HepG2 (cell line): ENCODE data around the gene HLCS. TPM values are rescaled to one million over a fixed set of nuclear protein-coding genes. Genes with fewer than 3 reads are reported as not detected.

Experiments used
- GTF2F1 ChIP-seq: fragments of 150-350 bp; IDR thresholded peaks from 2 replicates; pipeline ENCODE4 v1.6.1; 2014; ENCODE audit warnings: low read length
- KMT2A ChIP-seq: sonication (generic); formaldehyde crosslinking; IDR thresholded peaks from 2 replicates; pipeline ENCODE4 v1.4.0; 2020; ENCODE audit warnings: missing genetic modification reagents
- MED1 ChIP-seq: sonication (generic); formaldehyde crosslinking; IDR thresholded peaks from 2 replicates; pipeline ENCODE4 v1.4.0; 2020; ENCODE audit warnings: missing genetic modification reagents
- MLLT10 ChIP-seq: sonication (generic); formaldehyde crosslinking; IDR thresholded peaks from 2 replicates; pipeline ENCODE4 v1.4.0; 2020; ENCODE audit warnings: missing genetic modification reagents
- NR2C2 ChIP-seq: sonication (generic); formaldehyde crosslinking; IDR thresholded peaks from 2 replicates; pipeline ENCODE4 v1.4.0; 2020; ENCODE audit warnings: missing genetic modification reagents, mild to moderate bottlenecking, moderate library complexity, borderline replicate concordance
- NR3C1 ChIP-seq: sonication (generic); formaldehyde crosslinking; IDR thresholded peaks from 2 replicates; pipeline ENCODE4 v1.4.0; 2020; ENCODE audit warnings: missing genetic modification reagents
- PHF5A ChIP-seq: IDR thresholded peaks from one replicate; pipeline ENCODE4 v1.6.1; 2018; ENCODE audit warnings: low read depth, missing genetic modification reagents; ENCODE audit not compliant: unreplicated experiment
- RBAK ChIP-seq: sonication (generic); formaldehyde crosslinking; IDR thresholded peaks from 2 replicates; pipeline ENCODE4 v1.5.1; 2020; ENCODE audit warnings: mild to moderate bottlenecking, missing genetic modification reagents
- RXRB ChIP-seq: IDR thresholded peaks from 2 replicates; pipeline ENCODE4 v1.6.1; 2016; ENCODE audit warnings: borderline replicate concordance, missing genetic modification reagents, missing compliant biosample characterization
- SOX6 ChIP-seq, 2 experiments: fragments of 450-650 bp in 1 of 2; sonication (generic) in 1 of 2; formaldehyde crosslinking in 1 of 2; IDR thresholded peaks; 2 replicates each; pipeline versions ENCODE4 v1.4.0 to v1.6.1; 2017 to 2020; ENCODE audit warnings: antibody characterized with exemption in 1 of 2, mild to moderate bottlenecking in 1 of 2, missing genetic modification reagents in 1 of 2
- ZNF33A ChIP-seq: sonication (generic); formaldehyde crosslinking; IDR thresholded peaks from 2 replicates; pipeline ENCODE4 v1.5.1; 2020; ENCODE audit warnings: missing genetic modification reagents, mild to moderate bottlenecking, moderate library complexity, borderline replicate concordance
- ZNF383 ChIP-seq: sonication (generic); formaldehyde crosslinking; IDR thresholded peaks from 2 replicates; pipeline ENCODE4 v1.4.0; 2020; ENCODE audit warnings: missing genetic modification reagents, mild to moderate bottlenecking, borderline replicate concordance
- ZNF7 ChIP-seq: IDR thresholded peaks from 2 replicates; pipeline ENCODE4 v1.6.1; 2016; ENCODE audit warnings: missing biosample characterization, missing genetic modification reagents
- ZNF724P ChIP-seq: sonication (generic); formaldehyde crosslinking; IDR thresholded peaks from 2 replicates; pipeline ENCODE4 v1.8.0; 2022; ENCODE audit warnings: missing genetic modification reagents, borderline replicate concordance
- ZNF772 ChIP-seq: sonication (generic); formaldehyde crosslinking; IDR thresholded peaks from 2 replicates; pipeline ENCODE4 v1.5.0; 2020; ENCODE audit warnings: mild to moderate bottlenecking, missing genetic modification reagents
- ZSCAN21 ChIP-seq: sonication (generic); formaldehyde crosslinking; IDR thresholded peaks from 2 replicates; pipeline ENCODE4 v1.8.0; 2022; ENCODE audit warnings: mild to moderate bottlenecking, missing genetic modification reagents, moderate library complexity, borderline replicate concordance
- polyA plus RNA-seq, 8 experiments: library from polyadenylated mRNA; depleted of rRNA in 3 of 8; stranded (reverse) in 7 of 8; unstranded in 1 of 8; fragments of >200 nt; fragmentation: Illumina TruSeq in 4 of 8; extraction: Trizol in 4 of 8; gene quantifications; 2 replicates each; pipeline versions ENCODE4 v1.2.1 to v1.2.3, GENCODE V29; 2011 to 2016; ENCODE audit warnings: low read depth in 4 of 8, missing spikeins in 1 of 8, mixed read lengths in 1 of 8; ENCODE audit not compliant: insufficient read depth in 1 of 8
- total RNA-seq, 5 experiments: library from RNA; depleted of rRNA; stranded (reverse); fragments of >200 nt; fragmentation: Illumina TruSeq; extraction: Trizol; gene quantifications; 2 replicates each; pipeline ENCODE4 v1.2.3, GENCODE V29; 2016; ENCODE audit warnings: low read depth in 1 of 5
- TF ChIP-seq, protein P1 (sequence below): sonication (generic); formaldehyde crosslinking; IDR thresholded peaks from 2 replicates; pipeline ENCODE4 v1.9.0; 2021; ENCODE audit warnings: missing genetic modification reagents, mild to moderate bottlenecking, borderline replicate concordance
- TF ChIP-seq, protein P2 (sequence below): sonication (generic); formaldehyde crosslinking; IDR thresholded peaks from 2 replicates; pipeline ENCODE4 v1.4.0; 2020; ENCODE audit warnings: missing genetic modification reagents, borderline replicate concordance

HLCS gene
- total and polyA plus RNA-seq, 2 of the 13 experiments (the other 11 are each of a cell fraction or from before 2014, with no cell fraction given) = 7.9 to 12.3 TPM

DNA sequence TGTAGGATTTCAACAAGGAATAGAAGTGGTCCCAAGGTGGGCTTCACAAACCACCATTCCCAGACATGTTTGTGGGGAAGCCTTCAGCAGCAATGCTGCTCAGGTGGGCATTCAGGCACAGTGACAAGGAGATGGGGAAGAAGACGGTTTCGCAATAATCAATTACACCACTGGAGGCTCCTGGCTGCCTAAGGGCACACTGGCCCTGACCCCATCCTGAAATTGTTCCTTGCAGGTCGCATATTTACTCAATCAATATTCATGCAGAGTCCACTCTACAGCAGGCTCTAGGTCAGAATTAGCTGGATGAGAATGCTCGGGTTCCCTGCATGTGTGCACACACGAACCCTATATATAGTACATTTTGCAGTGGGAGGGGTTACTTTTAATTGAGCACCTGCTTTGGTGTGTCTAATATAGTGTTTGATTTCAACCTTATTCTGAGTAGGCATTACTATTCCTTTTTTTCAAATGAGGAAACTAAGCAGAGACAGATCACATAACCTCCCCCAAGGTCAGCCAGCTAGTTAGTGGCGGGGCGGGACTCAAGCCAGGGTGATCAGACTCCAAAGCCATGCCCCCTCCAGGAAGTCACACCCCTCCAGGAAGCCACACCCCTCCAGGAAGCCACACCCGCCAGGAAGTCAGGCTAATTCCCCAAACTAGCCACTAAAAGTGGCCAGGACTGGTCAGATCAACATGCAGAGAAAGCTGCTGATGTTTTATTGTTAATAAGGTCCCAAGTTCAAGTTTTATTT lies 106.5 kb downstream of the HLCS start (continued):
- TF ChIP-seq GTF2F1 (no peak), KMT2A (no peak; the same call in 1 of the 2 replicates), MLLT10 (CRISPR knock-in tag) (no peak), ZNF383 (CRISPR knock-in tag) (no peak), ZNF772 (CRISPR knock-in tag) (no peak), NR2C2 (CRISPR knock-in tag) (peak; percentile 53; the same call in 1 of the 2 replicates), PHF5A (CRISPR knock-in tag) (no peak), RXRB (CRISPR knock-in tag) (peak; percentile 81), NR3C1 (no peak), ZSCAN21 (CRISPR knock-in tag) (no peak), SOX6 (IDR thresholded peaks at IDR 0.05) (no peak), SOX6 (CRISPR knock-in tag; IDR thresholded peaks at IDR 0.05) (peak; percentile 87), ZNF724P (CRISPR knock-in tag) (no peak), MED1 (CRISPR knock-in tag) (peak; percentile 72), ZNF7 (CRISPR knock-in tag) (0 out of 2 replicates have a peak, but pooled peaks have one; percentile 24), RBAK (no peak), ZNF33A (CRISPR knock-in tag) (peak; percentile 59; the same call in 1 of the 2 replicates)
- TF ChIP-seq, protein P1, sequence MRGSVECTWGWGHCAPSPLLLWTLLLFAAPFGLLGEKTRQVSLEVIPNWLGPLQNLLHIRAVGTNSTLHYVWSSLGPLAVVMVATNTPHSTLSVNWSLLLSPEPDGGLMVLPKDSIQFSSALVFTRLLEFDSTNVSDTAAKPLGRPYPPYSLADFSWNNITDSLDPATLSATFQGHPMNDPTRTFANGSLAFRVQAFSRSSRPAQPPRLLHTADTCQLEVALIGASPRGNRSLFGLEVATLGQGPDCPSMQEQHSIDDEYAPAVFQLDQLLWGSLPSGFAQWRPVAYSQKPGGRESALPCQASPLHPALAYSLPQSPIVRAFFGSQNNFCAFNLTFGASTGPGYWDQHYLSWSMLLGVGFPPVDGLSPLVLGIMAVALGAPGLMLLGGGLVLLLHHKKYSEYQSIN = no peak
- TF ChIP-seq, protein P2, sequence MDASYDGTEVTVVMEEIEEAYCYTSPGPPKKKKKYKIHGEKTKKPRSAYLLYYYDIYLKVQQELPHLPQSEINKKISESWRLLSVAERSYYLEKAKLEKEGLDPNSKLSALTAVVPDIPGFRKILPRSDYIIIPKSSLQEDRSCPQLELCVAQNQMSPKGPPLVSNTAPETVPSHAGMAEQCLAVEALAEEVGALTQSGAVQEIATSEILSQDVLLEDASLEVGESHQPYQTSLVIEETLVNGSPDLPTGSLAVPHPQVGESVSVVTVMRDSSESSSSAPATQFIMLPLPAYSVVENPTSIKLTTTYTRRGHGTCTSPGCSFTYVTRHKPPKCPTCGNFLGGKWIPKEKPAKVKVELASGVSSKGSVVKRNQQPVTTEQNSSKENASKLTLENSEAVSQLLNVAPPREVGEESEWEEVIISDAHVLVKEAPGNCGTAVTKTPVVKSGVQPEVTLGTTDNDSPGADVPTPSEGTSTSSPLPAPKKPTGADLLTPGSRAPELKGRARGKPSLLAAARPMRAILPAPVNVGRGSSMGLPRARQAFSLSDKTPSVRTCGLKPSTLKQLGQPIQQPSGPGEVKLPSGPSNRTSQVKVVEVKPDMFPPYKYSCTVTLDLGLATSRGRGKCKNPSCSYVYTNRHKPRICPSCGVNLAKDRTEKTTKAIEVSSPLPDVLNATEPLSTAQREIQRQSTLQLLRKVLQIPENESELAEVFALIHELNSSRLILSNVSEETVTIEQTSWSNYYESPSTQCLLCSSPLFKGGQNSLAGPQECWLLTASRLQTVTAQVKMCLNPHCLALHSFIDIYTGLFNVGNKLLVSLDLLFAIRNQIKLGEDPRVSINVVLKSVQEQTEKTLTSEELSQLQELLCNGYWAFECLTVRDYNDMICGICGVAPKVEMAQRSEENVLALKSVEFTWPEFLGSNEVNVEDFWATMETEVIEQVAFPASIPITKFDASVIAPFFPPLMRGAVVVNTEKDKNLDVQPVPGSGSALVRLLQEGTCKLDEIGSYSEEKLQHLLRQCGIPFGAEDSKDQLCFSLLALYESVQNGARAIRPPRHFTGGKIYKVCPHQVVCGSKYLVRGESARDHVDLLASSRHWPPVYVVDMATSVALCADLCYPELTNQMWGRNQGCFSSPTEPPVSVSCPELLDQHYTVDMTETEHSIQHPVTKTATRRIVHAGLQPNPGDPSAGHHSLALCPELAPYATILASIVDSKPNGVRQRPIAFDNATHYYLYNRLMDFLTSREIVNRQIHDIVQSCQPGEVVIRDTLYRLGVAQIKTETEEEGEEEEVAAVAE (CRISPR knock-in tag) = peak; percentile 71; the same call in 1 of the 2 replicates
